Esophagus muscularis mucosa (tissue), 3 donors: ENCODE data around the gene C1QTNF7.

Source experiments
- CTCF ChIP-seq, 3 experiments: fragments of 200-600 bp in 2 of 3; fragments of 450-650 bp in 1 of 3; sonication (generic) in 2 of 3; IDR thresholded peaks; one replicate each; pipeline ENCODE4 v1.5.1; 2017 to 2019; ENCODE audit warnings: antibody characterized with exemption in 3 of 3, mild to moderate bottlenecking in 2 of 3, moderate library complexity in 1 of 3
- POLR2A ChIP-seq: fragments of 450-650 bp; IDR thresholded peaks from one replicate; pipeline ENCODE4 v1.6.1; 2017; ENCODE audit warnings: antibody characterized with exemption, moderate library complexity, mild to moderate bottlenecking, low read depth
- POLR2AphosphoS5 ChIP-seq, 2 donors: sonication (generic); formaldehyde crosslinking; IDR thresholded peaks; one replicate each; pipeline ENCODE4 v1.6.1; 2017; ENCODE audit warnings: antibody characterized with exemption in 2 of 2

- TF ChIP-seq POLR2AphosphoS5 (IDR thresholded peaks at IDR 0.05) (no peak), CTCF (IDR thresholded peaks at IDR 0.05) (no peak), POLR2A (no peak)
These were observed 17.1 kb upstream of the C1QTNF7 start for GRCh38 chr4:15410750-15411149.
